GM19238 (cell line): Measurements from ENCODE around the gene SLC25A36.
"Not testable (repeated sequence)": the region's sequence is repeated elsewhere in the genome, so short reads cannot be mapped to it uniquely, and the experiment has no call there.

Source experiments
- DNase-seq: peaks from one replicate; pipeline ENCODE4 v3.0.0; 2011; ENCODE audit warnings: low spot score; ENCODE audit not compliant: insufficient read length

SLC25A36 gene

DNA sequence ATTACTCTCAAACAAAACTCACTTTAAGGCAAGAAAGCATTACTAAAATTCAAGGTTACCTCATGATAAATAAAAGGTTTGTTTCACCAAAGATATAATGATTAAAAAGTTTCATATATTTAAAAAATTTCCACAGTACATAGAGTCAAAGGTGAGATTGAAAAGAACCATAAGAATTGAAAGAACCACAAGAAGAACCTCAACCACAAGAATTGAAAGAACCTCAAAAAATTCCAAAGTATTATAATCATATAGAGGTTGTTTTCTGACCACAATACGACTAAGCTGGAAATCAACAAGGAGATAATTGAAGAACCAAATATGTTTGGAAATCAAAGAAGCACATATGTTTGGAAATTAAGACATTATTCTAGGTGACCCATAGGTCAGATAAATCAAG is 52.7 kb downstream of the SLC25A36 start:
- DNase-seq, result no peak

DNA sequence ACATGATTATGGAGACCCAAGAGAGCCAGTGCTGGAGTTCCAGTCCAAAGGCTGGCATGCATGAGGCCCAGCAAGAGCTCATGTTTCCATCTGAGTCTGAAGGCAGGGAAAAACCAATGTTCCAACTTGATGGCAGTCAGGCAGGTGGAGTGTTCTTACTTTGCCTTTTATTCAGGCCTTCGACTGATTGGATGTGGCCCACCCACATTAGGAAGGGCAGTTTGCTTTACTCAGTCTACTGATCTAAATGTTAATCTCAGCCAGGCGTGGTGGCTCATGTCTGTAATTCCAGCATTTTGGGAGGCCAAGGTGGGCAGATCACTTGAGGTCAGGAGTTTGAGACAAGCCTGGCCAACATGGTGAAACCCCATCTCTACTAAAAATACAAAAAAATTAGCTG is 53.2 kb downstream of the SLC25A36 start:
- DNase-seq, result not testable (repeated sequence)

DNA sequence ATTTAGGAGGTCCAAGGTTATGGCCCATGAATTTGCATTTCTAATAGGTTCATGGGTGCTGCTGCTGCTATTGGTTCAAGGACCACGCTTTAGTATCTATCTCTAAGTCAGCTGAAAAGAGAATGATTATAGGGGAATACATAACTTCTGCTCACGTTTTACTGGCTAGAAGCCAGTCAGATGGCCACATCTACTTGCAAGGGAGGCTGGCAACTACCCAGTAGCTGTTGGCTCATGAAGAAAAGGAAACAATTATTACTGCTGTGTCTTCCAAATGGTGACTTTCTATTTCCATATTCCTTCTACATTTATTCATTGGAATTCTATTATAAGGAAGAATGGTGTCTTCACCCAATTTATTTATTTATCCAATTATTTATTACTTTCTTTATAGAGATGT is 54.2 kb downstream of the SLC25A36 start:
- DNase-seq, result no peak

GRCh38 chr3:141000027-141000663 is 58.5 kb downstream of the SLC25A36 start:
- peak; percentile 10 for DNase-seq

- DNase-seq, result no peak
These were observed 59.0 kb downstream of the SLC25A36 start for GRCh38 chr3:141000686-141001085.

GRCh38 chr3:141006344-141006743 is 64.7 kb downstream of the SLC25A36 start:
- no peak for DNase-seq

- no peak for DNase-seq
These were observed 67.9 kb downstream of the SLC25A36 start for GRCh38 chr3:141009496-141009895.

DNA sequence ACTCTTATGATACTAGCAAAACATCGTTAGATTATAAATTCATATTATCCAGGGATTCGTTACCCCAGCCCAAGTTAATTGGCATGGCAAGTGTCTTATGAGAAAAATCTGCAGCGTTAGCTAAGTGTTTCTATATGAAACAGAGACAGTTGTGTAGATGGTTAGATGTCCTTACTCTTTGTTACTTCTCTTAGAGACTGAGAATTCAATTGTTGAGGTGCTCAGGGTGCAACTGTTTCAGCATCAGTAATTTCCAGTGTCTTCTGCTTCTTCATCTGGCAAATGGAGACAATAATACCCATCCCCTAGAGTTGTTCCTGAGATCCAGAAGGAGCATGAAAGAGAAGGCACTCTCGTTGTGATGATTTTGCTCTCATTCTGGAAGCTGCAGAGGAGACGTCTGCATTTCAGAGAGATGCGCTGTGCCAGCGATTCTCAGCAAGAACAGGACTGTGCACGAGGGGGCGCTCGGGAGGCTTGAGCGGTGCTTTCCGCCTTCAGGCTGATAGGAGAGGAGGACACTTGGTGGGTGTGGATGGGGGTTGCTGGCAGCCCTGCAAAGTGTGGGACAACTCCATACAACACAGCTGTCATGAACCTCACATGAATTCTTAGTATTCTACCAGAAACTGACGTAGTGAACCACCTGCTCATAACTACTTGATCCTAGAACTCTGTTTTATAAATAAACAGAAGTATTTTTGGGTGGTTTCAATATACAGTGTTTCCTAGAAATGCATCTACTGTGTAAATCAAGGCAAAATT is 69.8 kb downstream of the SLC25A36 start:
- DNase-seq, result peak; percentile 41

- DNase-seq, result no peak
These were observed 70.3 kb downstream of the SLC25A36 start for GRCh38 chr3:141011997-141012262.

GRCh38 chr3:141012571-141012970 is 70.9 kb downstream of the SLC25A36 start:
- no peak for DNase-seq

- no peak for DNase-seq
These were observed 73.8 kb downstream of the SLC25A36 start for GRCh38 chr3:141015481-141015880.

DNA sequence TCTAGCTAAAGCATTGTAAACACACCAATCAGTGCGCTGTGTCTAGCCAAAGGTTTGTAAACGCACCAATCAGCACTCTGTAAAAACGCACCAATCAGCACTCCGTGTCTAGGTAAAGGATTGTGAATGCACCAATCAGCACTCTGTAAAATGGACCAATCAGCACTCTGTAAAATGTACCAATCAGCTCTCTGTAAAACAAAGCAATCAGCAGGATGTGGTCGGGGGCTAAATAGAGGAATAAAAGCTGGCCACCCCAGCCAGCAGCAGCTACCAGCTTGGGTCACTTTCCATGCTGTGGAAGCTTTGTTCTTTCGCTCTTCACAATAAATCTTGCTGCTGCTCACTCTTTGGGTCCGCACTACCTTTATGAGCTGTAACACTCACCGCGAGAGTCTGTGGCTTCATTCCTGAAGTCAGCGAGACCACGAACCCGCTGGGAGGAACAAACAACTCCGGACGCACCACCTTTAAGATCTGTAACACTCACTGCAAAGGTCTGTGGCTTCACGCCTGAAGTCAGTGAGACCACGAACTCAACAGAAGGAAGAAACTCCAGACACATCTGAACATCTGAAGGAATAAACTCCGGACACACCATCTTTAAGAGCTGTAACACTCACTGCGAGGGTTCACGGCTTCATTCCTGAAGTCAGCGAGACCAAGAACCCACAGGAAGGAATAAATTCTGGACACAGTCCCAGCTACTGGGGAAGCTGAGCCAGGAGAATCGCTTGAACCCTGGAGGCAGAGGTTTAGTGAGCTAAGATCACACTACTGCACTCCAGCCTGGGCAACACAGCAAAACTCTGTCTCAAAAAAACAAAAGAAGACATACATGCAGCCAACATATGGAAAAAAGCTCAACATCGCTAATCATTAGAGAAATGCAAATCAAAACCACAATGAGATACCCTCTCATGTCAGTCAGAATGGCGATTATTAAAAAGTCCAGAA is 76.0 kb downstream of the SLC25A36 start:
- not testable (repeated sequence) for DNase-seq

DNA sequence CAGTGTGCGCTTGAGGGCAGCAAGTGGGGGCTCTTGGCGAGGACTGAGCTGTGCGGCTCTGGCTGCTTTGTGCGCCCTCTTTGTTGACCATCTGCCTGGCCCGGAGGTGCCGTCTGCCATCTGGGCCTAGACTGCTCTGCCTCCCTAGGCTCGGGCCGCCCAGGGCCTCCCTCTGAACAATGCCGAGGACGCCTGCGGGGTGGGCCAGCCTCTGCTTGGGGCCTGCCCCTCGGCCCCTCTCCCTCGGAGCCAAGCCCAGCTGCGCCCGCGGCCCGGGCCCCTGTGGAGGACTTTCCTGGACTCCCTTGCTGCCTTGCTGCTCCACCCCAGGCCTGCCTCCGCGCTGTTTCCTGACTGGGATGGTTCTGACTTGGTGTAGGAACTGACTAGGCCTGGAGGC is 77.6 kb downstream of the SLC25A36 start:
- no peak for DNase-seq

DNA sequence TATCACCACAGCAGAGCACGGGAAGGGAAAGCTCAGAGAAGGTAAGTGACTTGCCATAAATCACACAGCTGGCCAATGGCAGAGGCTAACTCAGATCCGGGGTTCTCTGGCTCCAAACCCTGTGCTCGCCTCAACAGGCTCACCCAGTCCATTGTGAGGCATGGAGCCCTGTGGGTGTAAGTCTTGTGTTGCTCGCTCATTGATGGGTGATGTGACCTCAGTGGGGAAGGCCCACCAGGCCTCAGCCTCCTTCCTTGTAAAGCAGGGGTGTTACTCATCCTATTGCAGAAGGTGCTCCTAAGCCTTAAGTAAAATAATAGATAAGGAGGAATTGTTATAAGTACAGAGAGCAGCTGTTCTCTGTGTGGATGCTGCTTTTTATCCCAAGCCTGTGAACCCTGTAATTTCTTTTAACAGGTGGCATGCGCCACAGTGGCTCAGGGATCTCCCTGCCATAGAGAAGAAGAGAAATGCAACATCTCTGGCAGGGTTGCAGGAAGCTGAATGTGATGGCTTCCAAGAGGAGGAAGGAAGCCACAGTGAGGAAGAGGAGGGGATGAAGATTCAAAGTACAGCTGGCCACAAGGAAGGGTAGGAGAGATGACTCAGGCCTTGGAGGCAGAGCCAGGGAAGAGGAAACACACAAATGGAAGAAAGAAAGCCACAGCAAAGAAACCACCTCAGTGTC is 78.7 kb downstream of the SLC25A36 start:
- no peak for DNase-seq

- DNase-seq, result no peak
These were observed 79.6 kb downstream of the SLC25A36 start for GRCh38 chr3:141021261-141021660.
